K562 (cell line): ENCODE measurements around the gene SPATA21. TPM values are rescaled to one million over a fixed set of nuclear protein-coding genes. Genes with fewer than 3 reads are reported as not detected.

Experiments
- ATAC-seq: fragments of 200-7000 bp; cut with Tn5 transposase; 3 replicates; pipeline ENCODE4 v1.9.1; 2020; ENCODE audit warnings: moderate library complexity
- BruUV-seq: library from RNA; stranded (reverse); fragments of 400-500 nt; replicated peaks from 2 replicates; lab custom pipeline; 2021; lab: Mats Ljungman, UMichigan
- CTCF ChIA-PET: fragments of 300-600 bp; formaldehyde crosslinking; extraction: SDS; loops from one replicate; lab custom pipeline; 2021; ENCODE audit warnings: low intra/inter-chr PET ratio; lab: Yijun Ruan, JAX
- POLR2A ChIA-PET: fragments of 300-600, 350-650 bp; sonication (Branson Sonifier 250); formaldehyde crosslinking; extraction: SDS; loops from one replicate; lab custom pipeline; 2021; ENCODE audit warnings: antibody characterized with exemption, inconsistent platforms; lab: Yijun Ruan, JAX
- DNase-seq, 4 experiments: peaks; one replicate each; pipeline versions ENCODE4 v3.0.0 to v3.0.0-alpha.2; 2011 to 2018; ENCODE audit warnings: low spot score in 3 of 4, mixed read lengths in 3 of 4; ENCODE audit errors: extremely low read depth in 1 of 4
- FAIRE-seq: peaks from 2 replicates; lab custom pipeline; 2011; peaks lifted over from hg19 to GRCh38; lab: Jason Lieb, UNC
- H2AFZ ChIP-seq: 2 replicates; pipeline ENCODE4 v1.6.0; 2011; ENCODE audit warnings: low read depth, low read length, control low read depth, inconsistent platforms
- H3K27ac ChIP-seq: fragments of 200-600 bp; 3 replicates; pipeline ENCODE4 v1.8.0; 2011; ENCODE audit warnings: low read depth, mild to moderate bottlenecking, control low read depth, inconsistent platforms, low read length, moderate library complexity, mixed read lengths; ENCODE audit errors: extremely low read depth
- H3K27me3 ChIP-seq, 2 experiments: fragments of 300-600 bp in 1 of 2; 2 replicates in 1 of 2; 3 replicates in 1 of 2; pipeline versions ENCODE4 v1.6.0 to v1.8.0; 2011; ENCODE audit warnings: inconsistent platforms in 2 of 2, low read length in 2 of 2, mild to moderate bottlenecking in 1 of 2, mixed read lengths in 1 of 2, moderate library complexity in 1 of 2; ENCODE audit not compliant: control insufficient read depth in 2 of 2, insufficient read depth in 2 of 2
- H3K36me3 ChIP-seq: fragments of 300-600 bp; 3 replicates; pipeline ENCODE4 v1.8.0; 2011; ENCODE audit warnings: mild to moderate bottlenecking, low read length, inconsistent platforms; ENCODE audit not compliant: control insufficient read depth, insufficient read depth
- H3K4me1 ChIP-seq, 2 experiments: fragments of 200-600 bp in 1 of 2; replicated peaks in 1 of 2; 2 replicates in 1 of 2; 3 replicates in 1 of 2; pipeline versions ENCODE4 v1.5.1 to v1.8.0; 2011; ENCODE audit warnings: inconsistent platforms in 2 of 2, low read length in 2 of 2, mild to moderate bottlenecking in 1 of 2, mixed read lengths in 1 of 2, moderate library complexity in 1 of 2; ENCODE audit not compliant: control insufficient read depth in 2 of 2, insufficient read depth in 2 of 2
- H3K4me2 ChIP-seq: 2 replicates; pipeline ENCODE4 v1.6.1; 2011; ENCODE audit warnings: low read length, control low read depth, inconsistent platforms, mixed read lengths; ENCODE audit not compliant: insufficient read depth
- H3K4me3 ChIP-seq: fragments of 200-600 bp; sonication (generic), shearing (Covaris generic); 2 replicates; pipeline ENCODE4 v1.5.1; 2016; ENCODE audit warnings: control low read depth, inconsistent platforms
- H3K79me2 ChIP-seq: fragments of 200-600 bp; 3 replicates; pipeline ENCODE4 v1.8.0; 2011; ENCODE audit warnings: low read length, inconsistent platforms; ENCODE audit not compliant: control insufficient read depth, insufficient read depth
- H3K9ac ChIP-seq, 2 experiments: 2 replicates each; pipeline versions ENCODE4 v1.6.0 to v1.6.1; 2011; ENCODE audit warnings: low read depth in 2 of 2, low read length in 2 of 2, control low read depth in 1 of 2, inconsistent platforms in 1 of 2, mild to moderate bottlenecking in 1 of 2, mixed read lengths in 1 of 2; ENCODE audit not compliant: insufficient read depth in 1 of 2
- H3K9me1 ChIP-seq: one replicate; pipeline ENCODE4 v1.6.0; 2011; ENCODE audit warnings: inconsistent platforms, mild to moderate bottlenecking, low read length, moderate library complexity; ENCODE audit not compliant: control insufficient read depth, insufficient read depth
- H3K9me3 ChIP-seq: replicated peaks from 2 replicates; pipeline ENCODE4 v1.5.1; 2011; ENCODE audit warnings: low read depth, low read length, inconsistent platforms; ENCODE audit not compliant: control insufficient read depth, insufficient read depth
- H4K20me1 ChIP-seq: replicated peaks from 2 replicates; pipeline ENCODE4 v1.6.1; 2011; ENCODE audit warnings: low read length, inconsistent platforms, mixed read lengths; ENCODE audit not compliant: control insufficient read depth, insufficient read depth
- BCOR ChIP-seq: fragments of 450-650 bp; IDR thresholded peaks from 2 replicates; pipeline ENCODE4 v1.6.1; 2016
- CSDE1 ChIP-seq, 2 experiments: fragments of 450-650 bp; IDR thresholded peaks; 2 replicates each; pipeline ENCODE4 v1.6.1; 2016; ENCODE audit warnings: mild to moderate bottlenecking in 1 of 2
- KLF6 ChIP-seq: fragments of 250-450 bp; sonication (Bioruptor Pico); IDR thresholded peaks from 2 replicates; pipeline ENCODE4 v1.4.0; 2020; ENCODE audit warnings: mild to moderate bottlenecking, moderate library complexity, borderline replicate concordance
- MEF2A ChIP-seq: IDR thresholded peaks from 2 replicates; pipeline ENCODE4 v1.6.1; 2011; ENCODE audit warnings: low read depth, mild to moderate bottlenecking, low read length, moderate library complexity; ENCODE audit not compliant: control insufficient read depth
- NR2C2 ChIP-seq, 2 experiments: fragments of 200-800 bp in 1 of 2; sonication (Bioruptor generic) in 1 of 2; sonication (generic) in 1 of 2; formaldehyde crosslinking in 1 of 2; IDR thresholded peaks; 2 replicates each; pipeline versions ENCODE4 v1.6.1 to v1.8.0; 2016 to 2022; ENCODE audit warnings: mild to moderate bottlenecking in 1 of 2, missing compliant biosample characterization in 1 of 2, missing genetic modification characterization in 1 of 2, missing genetic modification reagents in 1 of 2
- NR4A1 ChIP-seq, 2 experiments: fragments of 250-450 bp in 1 of 2; fragments of 450-650 bp in 1 of 2; sonication (Bioruptor Pico) in 1 of 2; IDR thresholded peaks; 2 replicates each; pipeline versions ENCODE4 v1.4.0 to v1.6.1; 2016 to 2020; ENCODE audit warnings: mild to moderate bottlenecking in 2 of 2, missing compliant biosample characterization in 1 of 2, missing genetic modification characterization in 1 of 2, moderate library complexity in 1 of 2
- SMAD3 ChIP-seq: fragments of 450-650 bp; formaldehyde crosslinking; conservative IDR thresholded peaks from 2 replicates; pipeline ENCODE4 v1.4.0; 2020; ENCODE audit warnings: mild to moderate bottlenecking
- SPI1 ChIP-seq: IDR thresholded peaks from 2 replicates; pipeline ENCODE4 v1.6.1; 2011; ENCODE audit warnings: low read depth, low read length, control low read depth, borderline replicate concordance
- ZBTB40 ChIP-seq, 2 experiments: fragments of 450-650 bp in 1 of 2; sonication (generic) in 1 of 2; formaldehyde crosslinking in 1 of 2; IDR thresholded peaks; 2 replicates each; pipeline versions ENCODE4 v1.7.1 to v1.9.0; 2016 to 2022; ENCODE audit warnings: inconsistent platforms in 1 of 2, mild to moderate bottlenecking in 1 of 2, missing genetic modification reagents in 1 of 2
- ZNF197 ChIP-seq: fragments of 200-800 bp; sonication (Bioruptor generic); IDR thresholded peaks from 2 replicates; pipeline ENCODE4 v1.6.1; 2016; ENCODE audit warnings: low read depth, missing genetic modification characterization, missing compliant biosample characterization
- ZNF655 ChIP-seq: fragments of 250-450 bp; sonication (Bioruptor Pico); IDR thresholded peaks from 2 replicates; pipeline ENCODE4 v1.5.0; 2021
- WGBS: fragments of 100-300 bp; shearing (Covaris generic); methylation state at CpG from one replicate; pipeline ENCODE4 v1.1.6; 2016; ENCODE audit warnings: low coverage, mixed read lengths; ENCODE audit not compliant: insufficient coverage; ENCODE audit errors: missing lambda C conversion rate; 5-methylcytosine and 5-hydroxymethylcytosine counted together
- in situ Hi-C: fragments of 300-500 bp; cut with MboI; formaldehyde crosslinking; loops from 4 replicates; pipeline ENCODE4 v1.15.0; 2018; ENCODE audit warnings: inconsistent platforms, mixed read lengths
- intact Hi-C: fragments of 100-400 bp; cut with micrococcal nuclease; formaldehyde crosslinking; loops from 2 replicates; pipeline ENCODE4 v1.14.2; 2022
- polyA plus RNA-seq, 8 experiments: library from polyadenylated mRNA; depleted of rRNA in 4 of 8; stranded (reverse) in 5 of 8; unstranded in 3 of 8; fragments of >200 nt; fragmentation: Nextera tagmentation in 2 of 8; fragmentation: Illumina TruSeq in 1 of 8; extraction: Ambion mirVana in 2 of 8; extraction: Trizol in 1 of 8; gene quantifications; 2 replicates each; pipeline versions ENCODE4 v1.2.1 to v1.2.3, GENCODE V29; 2011 to 2014; ENCODE audit warnings: inconsistent platforms in 1 of 8, missing spikeins in 1 of 8
- total RNA-seq, 7 experiments: library from RNA; depleted of rRNA in 6 of 7; stranded (reverse); fragments of >200 nt in 6 of 7; fragmentation: Illumina TruSeq in 2 of 7; extraction: Trizol in 2 of 7; gene quantifications; 2 replicates each; pipeline versions ENCODE4 v1.2.1 to v1.2.3, GENCODE V29; 2011 to 2021; ENCODE audit warnings: low replicate concordance in 1 of 7

SPATA21 gene
- total and polyA plus RNA-seq, 9 of the 15 experiments (the other 6 are each of a cell fraction or from before 2014, with no cell fraction given) = 0.10 to 0.36 (median 0.13) TPM; not detected in 3

GRCh38 chr1:16434007-16434406, 3.2 kb downstream of the SPATA21 start:
- no peak for DNase-seq
- Histone ChIP-seq H3K9me1 (no peaks in the 10 kb centered on the region), H4K20me1 (no peaks in the 10 kb centered on the region), H3K4me2 (no peak overlapping the region), H3K4me3 (no peak overlapping the region), H3K36me3 (no peaks in the 10 kb centered on the region), H3K27ac (no peak overlapping the region), H2AFZ (no peak overlapping the region), H3K9me3 (no peaks in the 10 kb centered on the region), H3K27me3 (no peaks in the 10 kb centered on the region), H3K9ac (no peak overlapping the region), H3K79me2 (no peaks in the 10 kb centered on the region), H3K4me1 (peaks cover 6 to 14% of the 10 kb centered on the region in 2 experiments; a peak in 4 of 5 replicates)
- intact Hi-C loops = no loop called here
- no TSS peak for BruUV-seq
- in situ Hi-C loops = loop anchor here (25.0 kb wide), 1 partner anchor 428 kb away; no protein-coding TSS in a partner anchor
- CTCF ChIA-PET = no interaction called here
- POLR2A ChIA-PET = no interaction called here
- ATAC-seq = no peak
- WGBS = 59% methylated on average over 4 of the region's 4 CpGs
- FAIRE-seq = no peak
- no peak for TF ChIP-seq ZBTB40 (IDR thresholded peaks at IDR 0.05)
- TF ChIP-seq ZBTB40 (CRISPR knock-in tag; IDR thresholded peaks at IDR 0.05) = no peak
- no peak for TF ChIP-seq SPI1
- no peak for TF ChIP-seq SMAD3 (CRISPR knock-in tag)
- TF ChIP-seq ZNF197 (CRISPR knock-in tag) = no peak
- no peak for TF ChIP-seq KLF6 (CRISPR knock-in tag)
- 0 out of 2 replicates have a peak, but pooled peaks have one; percentile 33 for TF ChIP-seq MEF2A
- no peak for TF ChIP-seq NR4A1 (CRISPR knock-in tag; IDR thresholded peaks at IDR 0.05)
- TF ChIP-seq NR4A1 (tag; IDR thresholded peaks at IDR 0.05) = no peak
- TF ChIP-seq NR2C2 (CRISPR knock-in tag; IDR thresholded peaks at IDR 0.05) = no peak
- no peak for TF ChIP-seq NR2C2 (tag; IDR thresholded peaks at IDR 0.05)
- 0 out of 2 replicates have a peak, but pooled peaks have one; percentile 22 for TF ChIP-seq BCOR
- no peak for TF ChIP-seq CSDE1 (IDR thresholded peaks at IDR 0.05)
- TF ChIP-seq ZNF655 = no peak
